Measurements from ENCODE around the gene PLPP3. TPM values are rescaled to one million over a fixed set of nuclear protein-coding genes. Genes with fewer than 3 reads are reported as not detected.

Gene PLPP3
- total RNA-seq, 1 experiment from 2014 or later: 11.1 TPM

GRCh38 chr1:56446531-56447098 is 132.7 kb downstream of the PLPP3 start:
- no peak for DNase-seq (ENCODE audit: extremely low read depth, low read depth)

DNA sequence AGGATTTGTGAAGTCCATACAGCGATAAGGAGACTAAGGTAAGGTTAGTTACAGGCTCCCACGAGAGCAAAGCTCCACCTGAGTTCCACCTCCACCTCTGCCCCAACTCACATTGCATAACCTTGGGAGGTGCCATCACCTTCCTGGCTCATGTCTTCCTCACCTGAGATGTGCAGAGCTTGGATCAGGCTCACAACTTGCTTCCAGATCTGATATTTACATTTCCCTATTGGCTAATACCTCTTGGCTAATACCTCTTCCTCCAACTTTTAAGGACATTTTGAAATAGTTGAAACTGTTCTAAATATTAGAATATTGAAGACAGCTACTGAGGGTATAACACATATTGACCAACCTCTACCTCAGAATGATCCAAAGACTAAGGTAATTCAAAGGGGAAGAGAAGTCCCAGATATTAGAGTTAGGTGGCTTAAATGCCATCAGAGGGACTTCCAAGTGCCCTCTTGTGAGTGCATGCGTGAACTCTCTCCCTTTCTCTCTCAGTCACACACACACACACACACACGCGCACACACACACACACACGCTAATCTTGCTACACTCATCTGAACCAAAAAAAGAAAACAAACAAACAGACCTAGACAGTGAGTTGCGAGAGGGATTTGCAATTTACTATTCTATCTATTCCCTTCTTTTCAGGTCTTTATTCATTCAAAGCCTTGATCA is 134.3 kb downstream of the PLPP3 start:
- DNase-seq (ENCODE audit: extremely low read depth, low read depth): no peak

Small RNA genes within 50 kb of the gene (small RNA-seq; reads per million reads assigned to genes)
- gene AC099789.1: 0 reads per million in 2 experiments

Other genes starting within 250 kb of the PLPP3 start
- 54.7 and 62.4 TPM in 2 replicates for gene PRKAA2, start 65.8 kb upstream of the PLPP3 start, total RNA-seq (2014; rRNA removed; shearing (Covaris generic))
- gene FYB2, start 239.8 kb upstream of the PLPP3 start, total RNA-seq (2014; rRNA removed; shearing (Covaris generic)): not detected in 2 replicates